GM21381 (cell line): ENCODE measurements around the gene PRR23E.

Experiments used
- ATAC-seq: cut with Tn5 transposase; IDR thresholded peaks from one replicate; pipeline ENCODE4 v1.9.1; 2021; ENCODE audit warnings: mild to moderate bottlenecking, moderate library complexity; ENCODE audit not compliant: unreplicated experiment

Gene PRR23E

GRCh38 chr3:127192576-127193232 lies at the start of gene PRR23E:
Gene PRR23E, plus strand, starts transcription at chr3:127193131. Its CDS starts 3,555 bp downstream, at chr3:127196686.
- ATAC-seq: no peak

GRCh38 chr3:127143172-127143571 lies 49.8 kb upstream of the PRR23E start:
- ATAC-seq: no peak

GRCh38 chr3:127144631-127145030 lies 48.3 kb upstream of the PRR23E start:
- no peak for ATAC-seq

GRCh38 chr3:127145266-127145665 lies 47.7 kb upstream of the PRR23E start:
- no peak for ATAC-seq

GRCh38 chr3:127147291-127147885 lies 45.5 kb upstream of the PRR23E start:
- ATAC-seq: no peak

- ATAC-seq: no peak
Measured at GRCh38 chr3:127149621-127150310, 43.2 kb upstream of the PRR23E start.

GRCh38 chr3:127150513-127151250 lies 42.2 kb upstream of the PRR23E start:
- ATAC-seq: no peak

GRCh38 chr3:127151251-127151564 lies 41.7 kb upstream of the PRR23E start:
- ATAC-seq: no peak

GRCh38 chr3:127151992-127152650 lies 40.8 kb upstream of the PRR23E start:
- no peak for ATAC-seq

GRCh38 chr3:127152684-127153505 lies 40.0 kb upstream of the PRR23E start:
- ATAC-seq: no peak

- no peak for ATAC-seq
Measured at GRCh38 chr3:127153506-127153815, 39.5 kb upstream of the PRR23E start.

- no peak for ATAC-seq
Measured at GRCh38 chr3:127156338-127157050, 36.4 kb upstream of the PRR23E start.

- no peak for ATAC-seq
Measured at GRCh38 chr3:127157171-127157828, 35.6 kb upstream of the PRR23E start.

- ATAC-seq: no peak
Measured at GRCh38 chr3:127158614-127159229, 34.2 kb upstream of the PRR23E start.

- no peak for ATAC-seq
Measured at GRCh38 chr3:127159543-127159942, 33.4 kb upstream of the PRR23E start.

- no peak for ATAC-seq
Measured at GRCh38 chr3:127161236-127161635, 31.7 kb upstream of the PRR23E start.

- ATAC-seq: no peak
Measured at GRCh38 chr3:127161973-127162579, 30.9 kb upstream of the PRR23E start.

GRCh38 chr3:127162947-127163645 lies 29.8 kb upstream of the PRR23E start:
- ATAC-seq: no peak
